HCT116 (cell line): Measurements from ENCODE around the gene MEGF6. TPM values are rescaled to one million over a fixed set of nuclear protein-coding genes. Genes with fewer than 3 reads are reported as not detected.

Experiments used
- ATAC-seq: fragments of 200-7000 bp; cut with Tn5 transposase; 2 replicates; pipeline ENCODE4 v1.9.1; 2020; ENCODE audit warnings: mild to moderate bottlenecking, moderate library complexity
- BruUV-seq: library from RNA; stranded (reverse); fragments of 400-500 nt; replicated peaks from 2 replicates; lab custom pipeline; 2021; lab: Mats Ljungman, UMichigan
- CTCF ChIA-PET: fragments of 300-600 bp; sonication (Branson Sonifier 250); formaldehyde crosslinking; loops from one replicate; lab custom pipeline; 2021; ENCODE audit warnings: antibody characterized with exemption; lab: Charles Lee
- POLR2A ChIA-PET: fragments of 300-600, 350-600 bp; sonication (Branson Sonifier 250); formaldehyde crosslinking; loops from one replicate; lab custom pipeline; 2021; ENCODE audit warnings: antibody characterized with exemption; lab: Charles Lee
- RAD21 ChIA-PET, 2 experiments: fragments of 300-600 bp; sonication (Branson Sonifier 250); formaldehyde crosslinking; loops; one replicate each; lab custom pipeline; 2023; ENCODE audit warnings: low total read pairs in 2 of 2; ENCODE audit not compliant: uncharacterized antibody in 2 of 2, unreplicated experiment in 2 of 2, low non-redundant PET in 1 of 2; lab: Charles Lee
- DNase-seq: peaks from one replicate; pipeline ENCODE4 v3.0.0-alpha.2; 2010; ENCODE audit warnings: low read depth, low spot score
- H2AFZ ChIP-seq: fragments of 200-600 bp; shearing (Covaris generic), sonication (generic); 2 replicates; pipeline ENCODE4 v1.6.1; 2017; ENCODE audit warnings: low read depth, mixed run types, mixed read lengths, antibody characterized with exemption, low read length; ENCODE audit not compliant: poor library complexity, severe bottlenecking
- H3K27ac ChIP-seq: 2 replicates; pipeline ENCODE4 v1.5.1; 2012; ENCODE audit warnings: low read depth, low read length
- H3K27me3 ChIP-seq: fragments of 200-600 bp; sonication (generic); 2 replicates; pipeline ENCODE4 v1.6.1; 2016; ENCODE audit warnings: mixed run types, low read length, mixed read lengths; ENCODE audit not compliant: insufficient read depth
- H3K36me3 ChIP-seq, 2 experiments: fragments of 200-500 bp in 1 of 2; fragments of 200-600 bp in 1 of 2; sonication (Bioruptor generic) in 1 of 2; sonication (generic) in 1 of 2; 2 replicates each; pipeline versions ENCODE4 v1.5.1 to v1.6.1; 2014 to 2016; ENCODE audit warnings: low read length in 2 of 2, inconsistent platforms in 1 of 2, mixed read lengths in 1 of 2, mixed run types in 1 of 2; ENCODE audit not compliant: insufficient read depth in 2 of 2, control insufficient read depth in 1 of 2
- H3K4me1 ChIP-seq, 2 experiments: fragments of 200-600 bp in 1 of 2; sonication (generic) in 1 of 2; 2 replicates each; pipeline versions ENCODE4 v1.5.1 to v1.6.1; 2012 to 2017; ENCODE audit warnings: low read length in 2 of 2, inconsistent platforms in 1 of 2, mild to moderate bottlenecking in 1 of 2, mixed read lengths in 1 of 2, mixed run types in 1 of 2, moderate library complexity in 1 of 2; ENCODE audit not compliant: insufficient read depth in 2 of 2, control insufficient read depth in 1 of 2
- H3K4me2 ChIP-seq: fragments of 200-600 bp; sonication (generic); 2 replicates; pipeline ENCODE4 v1.6.1; 2017; ENCODE audit warnings: mixed run types, low read length, mixed read lengths
- H3K4me3 ChIP-seq, 2 experiments: fragments of 200-600 bp in 1 of 2; sonication (generic) in 1 of 2; replicated peaks in 1 of 2; 2 replicates each; pipeline ENCODE4 v1.5.1; 2011 to 2016; ENCODE audit warnings: low read length in 2 of 2, control low read depth in 1 of 2, low read depth in 1 of 2, mild to moderate bottlenecking in 1 of 2, mixed read lengths in 1 of 2, mixed run types in 1 of 2
- H3K79me2 ChIP-seq: fragments of 200-600 bp; sonication (generic); 2 replicates; pipeline ENCODE4 v1.6.1; 2017; ENCODE audit warnings: mild to moderate bottlenecking, mixed run types, low read length, moderate library complexity, mixed read lengths; ENCODE audit not compliant: insufficient read depth
- H3K9ac ChIP-seq: fragments of 200-600 bp; sonication (generic); 2 replicates; pipeline ENCODE4 v1.6.1; 2016; ENCODE audit warnings: low read length, mixed read lengths
- H3K9me2 ChIP-seq: fragments of 200-600 bp; sonication (generic), shearing (Covaris generic); 2 replicates; pipeline ENCODE4 v1.6.1; 2017; ENCODE audit warnings: mixed run types, mild to moderate bottlenecking, moderate library complexity; ENCODE audit not compliant: insufficient read depth
- H3K9me3 ChIP-seq, 2 experiments: fragments of 200-500 bp in 1 of 2; fragments of 200-600 bp in 1 of 2; sonication (Bioruptor generic) in 1 of 2; sonication (generic) in 1 of 2; 2 replicates each; pipeline ENCODE4 v1.6.1; 2014 to 2017; ENCODE audit warnings: low read length in 2 of 2, mixed read lengths in 2 of 2, inconsistent platforms in 1 of 2, low read depth in 1 of 2, mild to moderate bottlenecking in 1 of 2, mixed run types in 1 of 2, moderate library complexity in 1 of 2; ENCODE audit not compliant: control insufficient read depth in 1 of 2, insufficient read depth in 1 of 2
- H4K20me1 ChIP-seq: fragments of 200-600 bp; sonication (generic), shearing (Covaris generic); 2 replicates; pipeline ENCODE4 v1.6.1; 2017; ENCODE audit warnings: mixed run types, mild to moderate bottlenecking, moderate library complexity; ENCODE audit not compliant: insufficient read depth
- CTCF ChIP-seq, 3 experiments: fragments of 200-600 bp in 1 of 3; sonication (generic) in 1 of 3; IDR thresholded peaks in 2 of 3; conservative IDR thresholded peaks in 1 of 3; 2 replicates each; pipeline ENCODE4 v1.5.1; 2012 to 2017; ENCODE audit warnings: low read depth in 2 of 3, low read length in 2 of 3, antibody characterized with exemption in 1 of 3, borderline replicate concordance in 1 of 3, control low read depth in 1 of 3, mild to moderate bottlenecking in 1 of 3, mixed read lengths in 1 of 3, mixed run types in 1 of 3, moderate library complexity in 1 of 3; ENCODE audit not compliant: insufficient read depth in 1 of 3
- EGR1 ChIP-seq: IDR thresholded peaks from 2 replicates; pipeline ENCODE4 v1.6.1; 2012; ENCODE audit warnings: low read depth
- ELF1 ChIP-seq: IDR thresholded peaks from 2 replicates; pipeline ENCODE4 v1.6.1; 2012; ENCODE audit warnings: low read depth, borderline replicate concordance
- EZH2phosphoT487 ChIP-seq: fragments of 200-600 bp; IDR thresholded peaks from 2 replicates; pipeline ENCODE4 v1.6.1; 2018; ENCODE audit warnings: antibody characterized with exemption, borderline replicate concordance
- FOSL1 ChIP-seq: IDR thresholded peaks from 2 replicates; pipeline ENCODE4 v1.6.1; 2012; ENCODE audit warnings: low read depth
- JUND ChIP-seq: IDR thresholded peaks from 2 replicates; pipeline ENCODE4 v1.6.1; 2012
- POLR2AphosphoS5 ChIP-seq: IDR thresholded peaks from 2 replicates; pipeline ENCODE4 v1.6.1; 2011; ENCODE audit warnings: mild to moderate bottlenecking, low read depth, low read length, moderate library complexity
- YY1 ChIP-seq: IDR thresholded peaks from 2 replicates; pipeline ENCODE4 v1.6.1; 2011; ENCODE audit warnings: low read length, low read depth, moderate library complexity, mild to moderate bottlenecking; ENCODE audit not compliant: insufficient replicate concordance; ENCODE audit errors: extremely low read depth
- ZFX ChIP-seq: fragments of 450-650 bp; IDR thresholded peaks from 2 replicates; pipeline ENCODE4 v1.6.1; 2017
- intact Hi-C: fragments of 100-400 bp; cut with micrococcal nuclease; formaldehyde crosslinking; loops from 2 replicates; pipeline ENCODE4 v1.10.0; 2022
- total RNA-seq: library from RNA; stranded (reverse); gene quantifications from one replicate; pipeline ENCODE4 v1.2.1, GENCODE V29; 2021; ENCODE audit not compliant: unreplicated experiment
- TF ChIP-seq, protein P1 (sequence below): IDR thresholded peaks from 2 replicates; pipeline ENCODE4 v1.6.1; 2011; ENCODE audit warnings: mild to moderate bottlenecking, low read length, moderate library complexity; ENCODE audit not compliant: insufficient replicate concordance; ENCODE audit errors: extremely low read depth

MEGF6 gene
- total RNA-seq, 1 experiment from 2014 or later: 47.6 TPM

DNA sequence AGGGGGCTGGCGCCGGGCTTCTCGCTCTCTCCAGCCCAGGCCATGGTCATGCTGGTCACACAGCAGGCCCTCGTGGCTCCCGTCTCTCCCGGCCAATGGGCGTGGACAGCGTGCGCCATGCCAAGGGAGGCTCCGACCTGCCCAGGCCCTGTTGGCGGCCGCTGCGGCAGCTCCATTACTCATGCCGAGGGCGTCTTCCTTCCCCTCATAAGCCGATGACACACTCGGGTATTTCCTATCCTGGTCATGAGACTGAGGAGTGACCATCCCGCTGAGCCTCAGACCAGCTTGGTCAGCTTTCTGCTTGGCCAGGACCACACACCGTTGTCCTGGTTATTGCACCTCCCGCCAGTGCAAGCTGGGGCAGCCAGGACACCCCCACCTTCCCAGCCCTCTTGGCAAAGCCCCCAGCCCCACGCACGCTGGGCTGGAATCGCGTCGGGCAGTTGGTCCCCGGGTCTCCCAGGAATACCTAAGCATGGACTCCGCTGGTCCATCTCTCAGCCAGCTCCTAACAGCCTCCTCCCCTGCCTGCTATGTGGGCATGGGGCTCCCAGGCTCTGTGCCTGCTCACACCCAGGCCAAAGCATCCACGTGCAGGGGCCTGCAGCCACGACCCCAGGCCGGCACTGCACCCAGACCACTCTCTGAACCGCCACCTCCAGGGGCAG lies 107.0 kb downstream of the MEGF6 start:
- peak overlapping the region; percentile 40 for H3K9ac ChIP-seq
- H3K27ac ChIP-seq: no peak overlapping the region; the same call in 1 of the 2 replicates
- H3K4me3 ChIP-seq: peak overlapping the region in 1 of 2 experiments; percentile 25; a peak in 1 of 4 replicates
- H3K4me1 ChIP-seq: peaks cover 7 to 47% of the 10 kb centered on the region in 2 experiments; a peak in 3 of 4 replicates
- RAD21 ChIA-PET: no interaction called here
- no peak overlapping the region for H2AFZ ChIP-seq
- H3K9me3 ChIP-seq: no peaks in the 10 kb centered on the region
- H3K36me3 ChIP-seq: no peaks in the 10 kb centered on the region
- H4K20me1 ChIP-seq: no peaks in the 10 kb centered on the region
- DNase-seq: peak; percentile 48
- intact Hi-C loops: no loop called here
- H3K27me3 ChIP-seq: no peaks in the 10 kb centered on the region
- H3K9me2 ChIP-seq: no peaks in the 10 kb centered on the region
- BruUV-seq: no TSS peak
- TF ChIP-seq EZH2phosphoT487: no peak
- TF ChIP-seq, protein P1, sequence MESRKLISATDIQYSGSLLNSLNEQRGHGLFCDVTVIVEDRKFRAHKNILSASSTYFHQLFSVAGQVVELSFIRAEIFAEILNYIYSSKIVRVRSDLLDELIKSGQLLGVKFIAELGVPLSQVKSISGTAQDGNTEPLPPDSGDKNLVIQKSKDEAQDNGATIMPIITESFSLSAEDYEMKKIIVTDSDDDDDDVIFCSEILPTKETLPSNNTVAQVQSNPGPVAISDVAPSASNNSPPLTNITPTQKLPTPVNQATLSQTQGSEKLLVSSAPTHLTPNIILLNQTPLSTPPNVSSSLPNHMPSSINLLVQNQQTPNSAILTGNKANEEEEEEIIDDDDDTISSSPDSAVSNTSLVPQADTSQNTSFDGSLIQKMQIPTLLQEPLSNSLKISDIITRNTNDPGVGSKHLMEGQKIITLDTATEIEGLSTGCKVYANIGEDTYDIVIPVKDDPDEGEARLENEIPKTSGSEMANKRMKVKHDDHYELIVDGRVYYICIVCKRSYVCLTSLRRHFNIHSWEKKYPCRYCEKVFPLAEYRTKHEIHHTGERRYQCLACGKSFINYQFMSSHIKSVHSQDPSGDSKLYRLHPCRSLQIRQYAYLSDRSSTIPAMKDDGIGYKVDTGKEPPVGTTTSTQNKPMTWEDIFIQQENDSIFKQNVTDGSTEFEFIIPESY: no peak
- peak; percentile 73 for TF ChIP-seq YY1
- peak; percentile 57 for TF ChIP-seq POLR2AphosphoS5
- no peak for TF ChIP-seq ELF1
- POLR2A ChIA-PET: no interaction called here
- H3K79me2 ChIP-seq: no peaks in the 10 kb centered on the region
- CTCF ChIA-PET: no interaction called here
- peak overlapping the region; percentile 61 for H3K4me2 ChIP-seq
- peak; percentile 80 for ATAC-seq

DNA sequence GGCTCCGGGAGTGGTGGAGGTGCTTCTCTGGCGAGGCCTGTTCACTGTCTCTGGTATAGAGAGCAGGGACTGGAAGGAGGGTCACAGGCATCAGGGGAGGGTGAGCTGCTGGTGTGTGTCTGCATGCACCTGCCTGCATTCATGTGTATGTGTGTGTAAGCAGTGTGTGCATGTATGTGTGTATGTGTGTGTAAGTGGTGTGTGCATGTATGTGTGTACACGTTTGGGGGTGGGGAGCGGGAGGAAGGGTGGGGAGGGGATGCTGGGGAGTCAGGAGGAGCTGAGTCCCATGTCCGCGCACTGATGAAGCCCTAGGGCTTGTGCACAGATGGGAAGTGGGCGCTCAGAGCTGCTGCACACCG lies 107.8 kb downstream of the MEGF6 start:
- ChIA-PET CTCF (no interaction called here), RAD21 (no interaction called here), POLR2A (no interaction called here)
- Histone ChIP-seq H2AFZ (no peak overlapping the region), H3K79me2 (no peaks in the 10 kb centered on the region), H3K27me3 (no peaks in the 10 kb centered on the region), H3K27ac (no peak overlapping the region), H3K4me1 (peaks cover 6 to 40% of the 10 kb centered on the region in 2 experiments; a peak in 2 of 4 replicates), H3K36me3 (no peaks in the 10 kb centered on the region), H3K9ac (0 out of 2 replicates have a peak overlapping the region, but pooled peaks have one; percentile 40), H3K9me3 (no peaks in the 10 kb centered on the region), H3K4me3 (no peak overlapping the region), H3K4me2 (peak overlapping the region; percentile 61), H4K20me1 (no peaks in the 10 kb centered on the region), H3K9me2 (no peaks in the 10 kb centered on the region)
- no peak for DNase-seq
- no TSS peak for BruUV-seq
- intact Hi-C loops: no loop called here
- TF ChIP-seq FOSL1 (no peak), CTCF (IDR thresholded peaks at IDR 0.05 in 2 of 3, conservative IDR thresholded peaks at IDR 0.05 in 1 of 3; ENCODE audit: borderline replicate concordance in 1 of 3, insufficient read depth in 1 of 3, low read depth in 2 of 3, low read length in 2 of 3) (no peak), ZFX (no peak), JUND (no peak), POLR2AphosphoS5 (no peak), ELF1 (no peak), EGR1 (no peak), YY1 (no peak)
- TF ChIP-seq, protein P1: no peak
- no peak for ATAC-seq
